AG09309 (cell line): ENCODE results near the gene SH3BP2.

ENCODE experiments used
- DNase-seq: peaks from one replicate; pipeline ENCODE4 v3.0.0-alpha.2; 2010; ENCODE audit warnings: low read depth
- H3K4me3 ChIP-seq: 2 replicates; pipeline ENCODE4 v1.5.1; 2011; ENCODE audit warnings: mild to moderate bottlenecking, low read depth, low read length, moderate library complexity; ENCODE audit not compliant: control insufficient read depth
- CTCF ChIP-seq: IDR thresholded peaks from 2 replicates; pipeline ENCODE4 v1.5.1; 2011; ENCODE audit warnings: mild to moderate bottlenecking, low read depth, low read length, inconsistent platforms; ENCODE audit not compliant: insufficient read depth, control insufficient read depth; ENCODE audit errors: missing control alignments

Gene SH3BP2

GRCh38 chr4:2792396-2792710 lies 532 bp upstream of the SH3BP2 start:
- H3K4me3 ChIP-seq: no peak overlapping the region
- no peak for DNase-seq
- TF ChIP-seq CTCF: no peak

- DNase-seq: no peak
- peak overlapping the region; percentile 63 for H3K4me3 ChIP-seq
- no peak for TF ChIP-seq CTCF
Observed at GRCh38 chr4:2793586-2794485, 951 bp downstream of the SH3BP2 start.

DNA sequence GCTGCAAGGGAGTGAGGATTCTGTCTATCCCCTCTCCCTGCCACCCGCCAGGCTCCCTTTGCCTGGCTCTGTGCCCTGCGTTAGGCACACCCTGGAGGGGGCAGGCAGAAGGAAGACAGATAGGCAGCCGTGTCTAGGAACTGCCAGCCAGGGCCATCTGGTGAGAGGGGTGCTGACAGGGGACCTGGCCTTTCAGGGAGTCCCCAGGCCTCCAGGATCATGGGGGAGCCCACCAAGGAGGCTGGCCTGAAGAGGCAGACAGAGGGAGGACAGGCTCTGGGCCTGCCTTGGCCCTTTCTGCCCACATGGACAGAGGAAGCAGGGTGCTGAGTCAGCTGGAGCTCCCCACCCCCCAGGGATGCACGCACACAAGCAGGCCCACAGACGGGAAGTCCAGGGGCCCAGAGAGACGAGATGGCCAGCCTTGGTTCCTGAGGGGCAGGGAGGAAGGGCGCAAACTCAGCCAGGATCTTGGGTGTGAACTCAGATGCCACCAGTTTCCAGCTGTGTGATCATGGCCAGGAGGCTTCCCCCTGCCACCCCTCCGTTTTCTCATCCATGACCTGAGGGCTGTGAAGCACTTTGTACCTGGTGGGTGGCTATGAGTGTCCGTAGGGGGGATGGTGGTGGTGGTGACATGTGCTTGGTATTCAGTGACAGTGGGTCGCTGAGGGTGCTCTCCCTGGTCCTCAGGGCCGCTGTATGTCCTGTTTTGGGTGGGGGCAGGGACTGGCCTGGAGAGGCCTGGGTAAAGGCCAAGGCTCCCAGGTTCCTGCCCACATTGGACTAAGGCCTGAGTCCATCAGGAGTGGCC lies 1.8 kb downstream of the SH3BP2 start:
- no peak for TF ChIP-seq CTCF
- peak; percentile 37 for DNase-seq
- peak overlapping the region; percentile 63 for H3K4me3 ChIP-seq

DNA sequence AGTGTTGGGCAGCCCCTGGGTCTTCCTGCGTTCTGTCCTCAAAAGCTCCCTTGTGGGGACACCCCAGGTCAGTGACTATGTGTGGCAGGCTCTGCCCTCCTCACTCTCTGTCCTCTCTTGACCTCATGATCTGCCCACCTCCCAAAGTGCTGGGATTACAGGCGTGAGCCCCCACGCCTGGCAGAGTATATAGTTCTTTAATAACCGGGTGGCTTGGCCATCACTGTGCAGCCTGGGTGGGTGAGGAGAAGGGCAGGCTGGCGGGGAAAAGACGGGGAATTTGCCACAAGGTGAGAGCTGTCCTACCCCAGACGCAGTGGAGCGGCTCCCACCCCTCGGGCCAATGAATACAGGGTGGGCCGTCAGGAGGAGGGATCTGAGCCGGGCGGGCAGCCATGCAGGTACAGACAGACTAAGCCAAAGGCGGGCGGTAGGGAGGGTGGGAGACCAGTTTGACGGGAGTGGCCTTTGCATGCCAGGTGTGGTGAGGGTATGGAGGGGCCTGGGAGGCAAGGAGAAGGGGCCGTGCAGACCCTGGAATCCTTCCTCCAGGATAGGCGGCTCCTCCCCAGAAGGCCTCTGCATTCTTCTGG lies 2.5 kb downstream of the SH3BP2 start:
- no peak for DNase-seq
- no peak overlapping the region for H3K4me3 ChIP-seq
- no peak for TF ChIP-seq CTCF

GRCh38 chr4:2795893-2796848 lies 3.3 kb downstream of the SH3BP2 start:
- DNase-seq: peak; percentile 31
- H3K4me3 ChIP-seq: no peak overlapping the region
- TF ChIP-seq CTCF: no peak
